Endodermal cell (in vitro differentiated cells): ENCODE data around the gene METTL21A. TPM values are rescaled to one million over a fixed set of nuclear protein-coding genes. Genes with fewer than 3 reads are reported as not detected.

Source experiments
- DNase-seq: peaks from one replicate; pipeline ENCODE4 v3.0.0-alpha.2; 2017
- H3K27ac ChIP-seq: 2 replicates; pipeline ENCODE4 v1.5.1; 2013; ENCODE audit warnings: mild to moderate bottlenecking, low read depth, low read length, moderate library complexity
- H3K27me3 ChIP-seq: 2 replicates; pipeline ENCODE4 v1.6.1; 2013; ENCODE audit warnings: mild to moderate bottlenecking, low read length, moderate library complexity; ENCODE audit not compliant: insufficient read depth, control insufficient read depth, poor library complexity, severe bottlenecking
- H3K36me3 ChIP-seq: 2 replicates; pipeline ENCODE4 v1.7.0; 2013; ENCODE audit warnings: mild to moderate bottlenecking, low read length, moderate library complexity; ENCODE audit not compliant: control insufficient read depth, insufficient read depth
- H3K4me1 ChIP-seq: one replicate; pipeline ENCODE4 v1.7.0; 2013; ENCODE audit warnings: low read length; ENCODE audit not compliant: control insufficient read depth, insufficient read depth
- H3K4me3 ChIP-seq: 2 replicates; pipeline ENCODE4 v1.5.1; 2013; ENCODE audit warnings: mild to moderate bottlenecking, low read length, moderate library complexity
- H3K9ac ChIP-seq: 2 replicates; pipeline ENCODE4 v1.6.1; 2013; ENCODE audit warnings: mild to moderate bottlenecking, low read length, moderate library complexity; ENCODE audit not compliant: poor library complexity, severe bottlenecking; ENCODE audit errors: extremely low read depth
- H3K9me3 ChIP-seq: 2 replicates; pipeline ENCODE4 v1.6.1; 2013; ENCODE audit warnings: mild to moderate bottlenecking, low read length, moderate library complexity; ENCODE audit not compliant: control insufficient read depth
- H3K27ac Mint-ChIP-seq: 2 replicates; pipeline ENCODE4 v1.8.0; 2020; ENCODE audit warnings: mixed read lengths
- H3K27me3 Mint-ChIP-seq: 2 replicates; pipeline ENCODE4 v1.8.0; 2021; ENCODE audit warnings: mild to moderate bottlenecking, mixed read lengths; ENCODE audit not compliant: insufficient read depth
- H3K36me3 Mint-ChIP-seq: 2 replicates; pipeline ENCODE4 v1.8.0; 2020; ENCODE audit warnings: low read depth, mixed read lengths
- H3K4me1 Mint-ChIP-seq: 2 replicates; pipeline ENCODE4 v1.8.0; 2020; ENCODE audit warnings: mixed read lengths
- H3K4me3 Mint-ChIP-seq: 2 replicates; pipeline ENCODE4 v1.8.0; 2020; ENCODE audit warnings: mild to moderate bottlenecking, moderate library complexity, mixed read lengths
- H3K9me3 Mint-ChIP-seq: 2 replicates; pipeline ENCODE4 v1.8.0; 2020; ENCODE audit warnings: mild to moderate bottlenecking, mixed read lengths
- WGBS, 2 experiments: methylation state at CpG; one replicate each; pipeline versions ENCODE4 v1.1.5 to v1.1.7; 2013; ENCODE audit warnings: missing lambda C conversion rate in 2 of 2, mixed read lengths in 1 of 2; ENCODE audit not compliant: insufficient coverage in 1 of 2, insufficient read length in 1 of 2; 5-methylcytosine and 5-hydroxymethylcytosine counted together
- total RNA-seq, 2 donors: library from RNA; stranded (reverse); fragmentation: NEBNext Ultra II Directional in 1 of 2; extraction: Animal tissue kit (Norgen Biotek cat#: 25700) in 1 of 2; gene quantifications; 2 replicates in 1 of 2; 3 replicates in 1 of 2; pipeline ENCODE4 v1.2.1, GENCODE V29; 2021
- TF ChIP-seq, protein P1 (sequence below): fragments of 200-600 bp; sonication (generic); conservative IDR thresholded peaks from 2 replicates; pipeline ENCODE4 v1.5.0; 2021; ENCODE audit warnings: antibody characterized with exemption, mild to moderate bottlenecking

METTL21A gene
- total RNA-seq, 2 donors from 2014 or later = 43.4 to 61.2 TPM

DNA sequence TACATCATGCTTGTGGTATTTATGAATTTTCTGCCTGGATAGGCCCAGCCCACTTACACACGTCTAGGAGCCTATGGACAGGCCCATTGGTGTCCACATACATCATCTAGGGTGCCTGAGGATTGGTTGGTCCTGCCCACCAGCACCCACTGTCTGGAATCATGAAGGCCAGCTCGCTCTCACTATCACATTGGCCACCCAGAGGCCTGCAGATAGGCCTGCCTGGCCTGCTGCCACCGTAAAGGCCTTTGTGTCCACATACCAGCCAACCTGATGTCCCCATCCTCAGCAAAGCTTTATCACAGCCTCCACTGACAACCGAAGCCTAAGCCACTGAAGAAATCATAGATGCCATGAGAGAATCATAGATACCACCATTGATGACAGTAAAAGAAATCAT, 40.2 kb downstream of the METTL21A start:
- no peak for DNase-seq
- H3K9me3 Mint-ChIP-seq = no peaks in the 10 kb centered on the region
- Histone ChIP-seq H3K27ac (no peak overlapping the region), H3K36me3 (peaks cover 94% of the 10 kb centered on the region), H3K4me1 (no peaks in the 10 kb centered on the region), H3K4me3 (no peak overlapping the region), H3K9me3 (no peaks in the 10 kb centered on the region), H3K9ac (no peak overlapping the region), H3K27me3 (no peaks in the 10 kb centered on the region)
- TF ChIP-seq, protein P1, sequence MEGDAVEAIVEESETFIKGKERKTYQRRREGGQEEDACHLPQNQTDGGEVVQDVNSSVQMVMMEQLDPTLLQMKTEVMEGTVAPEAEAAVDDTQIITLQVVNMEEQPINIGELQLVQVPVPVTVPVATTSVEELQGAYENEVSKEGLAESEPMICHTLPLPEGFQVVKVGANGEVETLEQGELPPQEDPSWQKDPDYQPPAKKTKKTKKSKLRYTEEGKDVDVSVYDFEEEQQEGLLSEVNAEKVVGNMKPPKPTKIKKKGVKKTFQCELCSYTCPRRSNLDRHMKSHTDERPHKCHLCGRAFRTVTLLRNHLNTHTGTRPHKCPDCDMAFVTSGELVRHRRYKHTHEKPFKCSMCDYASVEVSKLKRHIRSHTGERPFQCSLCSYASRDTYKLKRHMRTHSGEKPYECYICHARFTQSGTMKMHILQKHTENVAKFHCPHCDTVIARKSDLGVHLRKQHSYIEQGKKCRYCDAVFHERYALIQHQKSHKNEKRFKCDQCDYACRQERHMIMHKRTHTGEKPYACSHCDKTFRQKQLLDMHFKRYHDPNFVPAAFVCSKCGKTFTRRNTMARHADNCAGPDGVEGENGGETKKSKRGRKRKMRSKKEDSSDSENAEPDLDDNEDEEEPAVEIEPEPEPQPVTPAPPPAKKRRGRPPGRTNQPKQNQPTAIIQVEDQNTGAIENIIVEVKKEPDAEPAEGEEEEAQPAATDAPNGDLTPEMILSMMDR = no peak
- H3K4me3 Mint-ChIP-seq = no peak overlapping the region
- H3K36me3 Mint-ChIP-seq = peaks cover 69% of the 10 kb centered on the region
- H3K4me1 Mint-ChIP-seq = no peaks in the 10 kb centered on the region
- H3K27me3 Mint-ChIP-seq = no peaks in the 10 kb centered on the region
- 97% methylated on average over 4 of the region's 4 CpGs; no CpG with 5 or more reads in 1 of the 2 experiments for WGBS, 2 experiments
- H3K27ac Mint-ChIP-seq = no peak overlapping the region

DNA sequence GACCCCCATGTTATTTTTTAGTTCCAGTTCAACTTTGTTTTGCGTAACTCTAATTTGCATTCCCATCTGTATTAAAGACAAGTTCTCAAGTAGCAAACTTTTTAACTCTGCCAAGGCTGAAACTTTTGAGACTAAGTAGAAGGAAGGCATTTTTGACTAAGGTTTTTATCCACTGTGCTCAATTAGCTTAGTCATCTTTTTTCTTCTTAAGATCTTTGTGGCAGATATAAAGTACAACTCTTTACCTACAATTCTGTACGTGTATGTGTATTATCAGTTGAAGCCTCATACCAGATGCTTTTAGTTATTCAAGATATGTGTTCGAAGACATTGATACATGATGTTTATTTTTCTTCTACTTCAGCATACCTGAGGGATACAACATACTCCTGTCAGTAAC, 53.8 kb downstream of the METTL21A start:
- Histone ChIP-seq H3K4me3 (no peak overlapping the region), H3K36me3 (peaks cover 91% of the 10 kb centered on the region), H3K9me3 (no peaks in the 10 kb centered on the region), H3K4me1 (no peaks in the 10 kb centered on the region), H3K27me3 (no peaks in the 10 kb centered on the region), H3K27ac (no peak overlapping the region), H3K9ac (no peak overlapping the region)
- Mint-ChIP-seq H3K36me3 (peaks cover 65% of the 10 kb centered on the region), H3K27me3 (no peaks in the 10 kb centered on the region), H3K27ac (no peak overlapping the region), H3K9me3 (no peaks in the 10 kb centered on the region), H3K4me1 (no peaks in the 10 kb centered on the region), H3K4me3 (no peak overlapping the region)
- TF ChIP-seq, protein P1 = no peak
- DNase-seq = no peak
- WGBS, 2 experiments = 99 to 100% methylated on average over 1 to 3 of the region's 3 CpGs

DNA sequence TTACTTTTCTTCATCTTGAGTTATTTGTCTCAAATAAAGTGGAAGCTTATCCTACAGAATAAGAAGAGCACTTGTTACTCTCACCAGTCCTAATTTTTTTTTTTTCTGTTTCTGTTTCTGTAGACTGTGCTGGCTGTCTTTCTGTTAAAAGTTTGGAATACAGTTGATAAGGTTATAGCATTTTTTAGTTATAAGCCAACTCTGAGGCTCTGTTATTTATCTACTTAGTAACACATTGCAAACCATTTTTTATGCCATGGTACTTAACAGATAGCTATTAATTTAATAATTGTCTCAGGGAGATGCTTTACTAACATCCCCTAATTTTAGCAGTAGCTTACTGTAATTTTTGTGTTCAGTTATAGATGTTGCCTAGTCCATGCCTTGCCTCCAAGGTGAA, 57.5 kb downstream of the METTL21A start:
- Histone ChIP-seq H3K27me3 (no peaks in the 10 kb centered on the region), H3K9me3 (no peaks in the 10 kb centered on the region), H3K9ac (no peak overlapping the region), H3K4me1 (no peaks in the 10 kb centered on the region), H3K36me3 (peaks cover 90% of the 10 kb centered on the region), H3K27ac (no peak overlapping the region), H3K4me3 (no peak overlapping the region)
- no peak overlapping the region for H3K27ac Mint-ChIP-seq
- H3K4me3 Mint-ChIP-seq = no peak overlapping the region
- no peak for DNase-seq
- H3K36me3 Mint-ChIP-seq = peaks cover 62% of the 10 kb centered on the region
- TF ChIP-seq, protein P1 = no peak
- H3K27me3 Mint-ChIP-seq = no peaks in the 10 kb centered on the region
- no peaks in the 10 kb centered on the region for H3K9me3 Mint-ChIP-seq
- no peaks in the 10 kb centered on the region for H3K4me1 Mint-ChIP-seq
